Kidney (tissue), 14 donors: Measurements from ENCODE around the gene RREB1. TPM values are rescaled to one million over a fixed set of nuclear protein-coding genes. Genes with fewer than 3 reads are reported as not detected.

Experiments
- DNase-seq, 5 donors: peaks; one replicate each; pipeline ENCODE4 v3.0.0-alpha.2; 2013 to 2020
- FAIRE-seq: peaks from 2 replicates; lab custom pipeline; 2012; peaks lifted over from hg19 to GRCh38; lab: Jason Lieb, UNC
- H3K27ac ChIP-seq, 2 donors: one replicate each; pipeline ENCODE4 v1.7.0; 2013; ENCODE audit warnings: low read depth in 2 of 2, low read length in 2 of 2, inconsistent platforms in 1 of 2
- H3K27me3 ChIP-seq: one replicate; pipeline ENCODE4 v1.7.1; 2013; ENCODE audit warnings: low read length, inconsistent platforms; ENCODE audit not compliant: control insufficient read depth, insufficient read depth
- H3K36me3 ChIP-seq, 3 donors: one replicate each; pipeline versions ENCODE4 v1.7.0 to v1.7.1; 2013; ENCODE audit warnings: low read length in 3 of 3, control low read depth in 1 of 3, inconsistent platforms in 1 of 3; ENCODE audit not compliant: insufficient read depth in 3 of 3, control insufficient read depth in 2 of 3
- H3K4me1 ChIP-seq, 3 donors: one replicate each; pipeline versions ENCODE4 v1.7.0 to v1.7.1; 2013; ENCODE audit warnings: low read length in 3 of 3, inconsistent platforms in 1 of 3, low read depth in 1 of 3; ENCODE audit not compliant: control insufficient read depth in 2 of 3, insufficient read depth in 2 of 3
- H3K4me3 ChIP-seq, 3 donors: one replicate each; pipeline versions ENCODE4 v1.7.0 to v1.8.1; 2013; ENCODE audit warnings: low read length in 3 of 3, control low read depth in 1 of 3, inconsistent platforms in 1 of 3
- H3K9ac ChIP-seq, 3 donors: one replicate each; pipeline versions ENCODE4 v1.7.0 to v1.7.1; 2013; ENCODE audit warnings: low read length in 3 of 3, control low read depth in 1 of 3, inconsistent platforms in 1 of 3
- H3K9me3 ChIP-seq, 3 donors: one replicate each; pipeline versions ENCODE4 v1.7.0 to v1.7.1; 2013; ENCODE audit warnings: low read length in 3 of 3, control low read depth in 1 of 3, inconsistent platforms in 1 of 3; ENCODE audit not compliant: control insufficient read depth in 2 of 3, insufficient read depth in 1 of 3
- CTCF ChIP-seq: IDR thresholded peaks from 3 replicates; pipeline ENCODE4 v1.5.1; 2012; ENCODE audit warnings: mild to moderate bottlenecking, moderate library complexity, borderline replicate concordance; ENCODE audit not compliant: insufficient read depth; ENCODE audit errors: extremely low read depth
- intact Hi-C: fragments of 100-400 bp; cut with DNase I; formaldehyde crosslinking; loops from one replicate; pipeline ENCODE4 v1.11.1; 2022
- polyA plus RNA-seq: library from polyadenylated mRNA; stranded (reverse); fragments of 350-450 nt; fragmentation: Illumina TruSeq; extraction: RNeasy Lipid Tissue Mini Kit (QIAGEN cat#74804); gene quantifications from one replicate; pipeline ENCODE4 v1.2.3, GENCODE V29; 2014; ENCODE audit warnings: low read depth, low replicate concordance; ENCODE audit not compliant: insufficient read depth
- total RNA-seq: library from RNA; stranded (reverse); fragmentation: NEBNext Ultra II Directional; extraction: Animal tissue kit (Norgen Biotek cat#: 25700); gene quantifications from one replicate; pipeline ENCODE4 v1.2.1, GENCODE V29; 2021
- donor health status: control.
- donor health status: control.
- donor health status: control.
- donor health status: control.
- donor health status: control.
- donor health status: DM: yes; HTN: yes; CAD: no.
- donor health status: Normal renal cell carcinoma (clear cell type).

The RREB1 gene
- total and polyA plus RNA-seq, 2 donors from 2014 or later = 5.9 to 56.5 TPM

DNA sequence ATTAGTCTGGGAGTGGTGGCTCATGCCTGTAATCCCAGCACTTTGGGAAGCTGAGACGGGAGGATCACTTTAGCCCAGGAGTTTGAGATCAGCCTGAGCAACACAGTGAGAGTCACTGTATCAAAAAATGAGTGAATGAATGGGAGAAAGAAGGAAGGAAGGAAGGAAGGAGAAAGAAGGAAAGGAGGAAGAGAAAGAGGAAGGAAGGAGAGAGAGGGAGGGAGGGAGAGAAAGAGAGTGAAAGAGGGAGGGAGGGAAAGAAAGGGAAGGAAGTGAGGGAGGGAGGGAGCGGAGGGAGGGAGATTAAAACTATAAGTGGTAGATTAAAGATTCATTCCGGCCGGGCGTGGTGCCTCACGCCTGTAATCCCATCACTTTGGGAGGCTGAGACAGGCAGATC lies 28.9 kb upstream of the RREB1 start:
- H3K27ac ChIP-seq = no peak overlapping the region
- intact Hi-C loops = no loop called here
- no peaks in the 10 kb centered on the region for H3K9me3 ChIP-seq
- H3K36me3 ChIP-seq = no peaks in the 10 kb centered on the region
- no peak overlapping the region for H3K9ac ChIP-seq
- H3K4me1 ChIP-seq = no peaks in the 10 kb centered on the region
- H3K27me3 ChIP-seq = no peaks in the 10 kb centered on the region
- no peak for DNase-seq
- no peak overlapping the region for H3K4me3 ChIP-seq
- TF ChIP-seq CTCF = no peak
- FAIRE-seq = no peak

GRCh38 chr6:7080311-7080710 lies 27.4 kb upstream of the RREB1 start:
- no peak for TF ChIP-seq CTCF
- intact Hi-C loops = no loop called here
- DNase-seq (no peak), FAIRE-seq (no peak)
- H3K4me3 ChIP-seq = no peak overlapping the region
- no peaks in the 10 kb centered on the region for H3K36me3 ChIP-seq
- H3K27ac ChIP-seq = no peak overlapping the region
- no peaks in the 10 kb centered on the region for H3K4me1 ChIP-seq
- H3K9me3 ChIP-seq = no peaks in the 10 kb centered on the region
- no peak overlapping the region for H3K9ac ChIP-seq
- H3K27me3 ChIP-seq = no peaks in the 10 kb centered on the region

DNA sequence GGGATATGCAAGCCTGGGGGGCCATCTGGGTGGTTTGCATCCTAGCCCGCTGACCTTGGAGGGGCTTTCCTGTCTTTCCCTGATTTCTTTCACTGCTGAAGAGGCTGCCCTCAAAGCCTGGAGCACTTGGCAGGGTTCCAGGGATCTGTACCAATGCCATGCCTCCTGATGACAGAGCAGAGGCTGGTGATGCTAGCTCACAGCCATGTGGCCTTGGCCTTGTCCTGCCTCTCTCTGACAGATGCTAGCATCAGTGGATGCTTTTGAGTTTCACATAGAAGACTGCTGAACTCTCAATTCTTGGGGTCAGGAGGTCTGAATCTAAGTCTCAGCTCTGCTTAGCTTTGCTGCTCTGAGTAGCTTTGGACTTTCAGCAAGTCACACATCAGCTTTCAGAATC lies 21.9 kb upstream of the RREB1 start:
- FAIRE-seq (no peak), DNase-seq (peak in 1 of 5 donors; percentile 53)
- peaks cover 0 to 5% (median 4%) of the 10 kb centered on the region in 3 donors for H3K4me1 ChIP-seq
- H3K9ac ChIP-seq = no peak overlapping the region
- no peaks in the 10 kb centered on the region for H3K27me3 ChIP-seq
- no peak overlapping the region for H3K4me3 ChIP-seq
- H3K27ac ChIP-seq = no peak overlapping the region
- intact Hi-C loops = no loop called here
- no peak for TF ChIP-seq CTCF
- no peaks in the 10 kb centered on the region for H3K36me3 ChIP-seq
- H3K9me3 ChIP-seq = no peaks in the 10 kb centered on the region

GRCh38 chr6:7086488-7086887 lies 21.3 kb upstream of the RREB1 start:
- H3K4me1 ChIP-seq = peaks cover 0 to 5% (median 4%) of the 10 kb centered on the region in 3 donors
- DNase-seq (no peak), FAIRE-seq (no peak)
- no peaks in the 10 kb centered on the region for H3K36me3 ChIP-seq
- H3K27me3 ChIP-seq = no peaks in the 10 kb centered on the region
- peak overlapping the region in 2 of 3 donors; percentile 41 to 45 for H3K4me3 ChIP-seq
- H3K9me3 ChIP-seq = no peaks in the 10 kb centered on the region
- intact Hi-C loops = no loop called here
- no peak for TF ChIP-seq CTCF
- peak overlapping the region in 1 of 3 donors; percentile 2 for H3K9ac ChIP-seq
- H3K27ac ChIP-seq = peak overlapping the region in 1 of 2 donors; percentile 28
